A172 (cell line): ENCODE measurements around the gene STAT5B. TPM values are rescaled to one million over a fixed set of nuclear protein-coding genes. Genes with fewer than 3 reads are reported as not detected.

ENCODE experiments used
- DNase-seq: peaks from one replicate; pipeline ENCODE4 v3.0.0-alpha.2; 2015; ENCODE audit warnings: low spot score
- total RNA-seq: library from RNA; depleted of rRNA; stranded (reverse); fragments of >200 nt; shearing (Covaris generic); gene quantifications from 2 replicates; pipeline ENCODE4 v1.2.3, GENCODE V29; 2014

Gene STAT5B
- total RNA-seq, 1 experiment from 2014 or later = 30.9 TPM

- no peak for DNase-seq
Measured at GRCh38 chr17:42180411-42180921, 95.7 kb downstream of the STAT5B start.

- no peak for DNase-seq
Measured at GRCh38 chr17:42179911-42180410, 96.2 kb downstream of the STAT5B start.

DNA sequence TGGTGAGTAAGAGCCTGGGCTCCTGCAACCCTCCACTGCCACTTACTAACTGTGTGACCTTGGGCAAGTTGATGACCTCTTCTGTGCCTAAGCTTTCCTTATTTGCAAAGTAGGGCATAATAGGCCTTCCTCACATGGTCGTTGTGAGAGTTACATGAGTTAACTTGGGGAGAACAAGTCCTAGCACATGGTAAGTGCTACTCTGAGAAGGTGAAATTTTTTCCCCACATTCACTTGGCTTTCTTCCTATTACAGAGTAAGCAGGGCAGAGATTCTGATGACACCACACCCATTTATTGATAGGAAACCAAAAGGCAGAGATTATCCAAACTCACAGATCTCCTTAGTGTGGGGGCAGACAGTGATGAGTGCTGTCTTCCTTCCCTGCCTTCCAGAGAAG is 96.9 kb downstream of the STAT5B start:
- DNase-seq = no peak

DNA sequence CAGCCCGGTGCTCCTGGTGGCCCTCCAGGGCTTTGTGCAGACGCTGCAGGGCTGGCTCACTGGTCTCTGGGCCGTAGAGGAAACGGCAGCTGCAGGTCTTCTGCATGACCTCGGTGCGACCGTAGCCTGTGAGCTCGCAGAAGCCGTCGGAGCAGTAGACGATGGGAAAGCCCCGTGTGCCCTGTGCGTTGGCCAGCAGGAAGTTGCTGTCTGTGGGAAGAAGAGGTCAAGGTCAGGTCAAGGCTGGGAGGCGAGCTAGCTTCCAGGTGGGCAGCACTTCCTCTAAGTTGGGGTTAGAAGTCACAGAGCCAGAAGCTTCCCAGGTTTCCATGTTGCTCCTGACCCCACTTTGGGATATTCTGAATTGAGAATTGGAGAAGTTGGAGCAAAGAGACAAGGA is 97.4 kb downstream of the STAT5B start:
- DNase-seq = peak; percentile 39

GRCh38 chr17:42177684-42178083 is 98.5 kb downstream of the STAT5B start:
- DNase-seq = no peak

DNA sequence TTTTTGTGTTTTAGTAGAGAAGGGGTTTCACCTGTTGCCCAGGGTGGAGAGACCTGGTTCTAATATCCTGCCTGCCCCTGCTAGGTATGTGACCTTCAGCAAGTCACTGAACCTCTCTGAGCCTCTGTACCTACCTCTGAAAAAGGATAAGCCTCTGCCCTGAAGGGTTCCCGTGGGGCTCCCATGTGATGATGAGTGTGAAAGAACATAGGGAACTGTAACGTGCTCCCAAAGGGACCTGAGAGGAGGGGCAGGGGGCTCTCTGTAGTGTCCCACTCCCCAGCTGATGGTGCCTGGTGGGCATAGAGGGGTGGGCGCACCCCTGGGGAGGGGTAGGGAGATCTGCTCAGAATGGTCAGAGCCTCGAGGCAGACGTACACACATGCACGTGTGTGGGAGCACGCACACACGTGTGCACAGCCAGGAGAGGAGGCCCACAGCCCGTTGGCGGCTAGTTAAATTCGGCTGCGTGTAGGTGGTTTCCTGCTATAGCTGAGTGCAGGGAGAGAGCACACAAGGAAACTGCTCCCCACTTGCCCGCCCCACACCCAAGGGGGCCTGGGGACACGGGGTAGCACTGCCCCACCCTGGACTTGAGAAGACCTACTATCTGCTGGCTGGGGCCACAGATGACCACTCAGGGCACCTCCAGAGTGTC is 101.9 kb downstream of the STAT5B start:
- no peak for DNase-seq

DNA sequence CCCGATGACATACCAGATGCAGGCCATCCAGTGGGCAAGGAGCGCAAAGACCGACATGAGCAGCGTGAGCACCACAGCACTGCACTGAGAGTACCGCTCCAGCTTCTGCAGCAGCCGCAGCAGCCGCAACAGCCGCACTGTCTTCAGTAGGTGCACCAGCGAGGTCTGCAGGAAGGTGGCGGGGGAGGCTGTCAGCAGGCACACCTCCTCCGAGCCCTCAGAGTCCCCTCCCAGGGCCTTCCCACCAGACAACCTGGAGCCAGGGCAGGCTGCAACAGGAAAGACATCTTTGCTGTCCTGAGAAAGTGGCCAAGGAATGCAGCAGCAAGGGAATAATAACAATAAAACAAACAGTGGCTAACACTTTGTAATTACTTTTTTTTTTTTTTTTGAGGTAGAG is 104.4 kb downstream of the STAT5B start:
- DNase-seq = no peak

- DNase-seq = no peak
Measured at GRCh38 chr17:42169351-42169750, 106.8 kb downstream of the STAT5B start.

GRCh38 chr17:42167807-42168206 is 108.4 kb downstream of the STAT5B start:
- no peak for DNase-seq

DNA sequence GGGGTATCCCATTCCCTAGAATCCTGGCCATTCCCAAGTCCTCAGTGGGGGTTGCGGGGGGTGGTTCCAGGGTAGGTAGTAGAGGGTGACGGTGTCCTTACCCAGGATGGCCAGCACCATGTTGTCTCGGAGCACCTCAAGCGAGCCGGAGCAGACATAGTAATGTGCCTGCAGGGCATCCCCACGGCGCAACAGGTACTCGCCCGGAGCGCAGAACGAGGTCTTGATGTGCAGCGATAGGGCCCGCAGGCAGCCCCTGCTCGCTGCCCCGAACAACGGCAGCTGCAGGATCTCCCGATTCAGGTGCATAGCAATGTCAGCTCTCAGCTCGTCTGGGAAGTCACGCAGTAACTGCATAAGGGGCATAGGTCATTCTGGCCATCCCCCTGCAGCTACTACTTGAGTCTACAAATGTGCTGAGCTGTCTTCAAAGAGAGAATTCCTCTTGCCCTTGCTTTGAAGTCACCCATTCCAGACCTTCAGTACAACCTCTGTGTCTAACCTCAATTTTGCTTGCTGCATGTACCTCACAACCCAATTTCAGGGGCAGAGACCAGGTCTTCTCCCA is 109.9 kb downstream of the STAT5B start:
- no peak for DNase-seq

DNA sequence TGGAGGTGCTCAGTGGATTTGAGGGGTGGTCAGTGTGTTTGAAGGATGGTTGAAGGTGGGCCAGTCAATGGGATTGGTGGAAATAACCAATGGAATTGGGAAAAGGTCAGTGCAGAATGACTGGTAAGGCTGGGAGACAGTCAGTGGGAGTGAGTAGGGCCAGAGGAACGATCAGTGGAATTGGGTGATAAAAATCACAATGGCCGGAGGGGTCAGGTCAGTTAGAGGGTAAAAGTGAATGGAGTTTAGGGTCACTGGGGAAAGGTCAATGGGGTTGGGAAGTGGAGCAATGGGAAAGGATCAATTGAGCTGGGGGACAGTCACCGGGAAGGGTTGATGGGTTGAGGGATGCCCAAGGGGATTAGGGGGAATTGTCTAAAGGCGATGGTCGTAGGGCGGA is 110.4 kb downstream of the STAT5B start:
- no peak for DNase-seq

DNA sequence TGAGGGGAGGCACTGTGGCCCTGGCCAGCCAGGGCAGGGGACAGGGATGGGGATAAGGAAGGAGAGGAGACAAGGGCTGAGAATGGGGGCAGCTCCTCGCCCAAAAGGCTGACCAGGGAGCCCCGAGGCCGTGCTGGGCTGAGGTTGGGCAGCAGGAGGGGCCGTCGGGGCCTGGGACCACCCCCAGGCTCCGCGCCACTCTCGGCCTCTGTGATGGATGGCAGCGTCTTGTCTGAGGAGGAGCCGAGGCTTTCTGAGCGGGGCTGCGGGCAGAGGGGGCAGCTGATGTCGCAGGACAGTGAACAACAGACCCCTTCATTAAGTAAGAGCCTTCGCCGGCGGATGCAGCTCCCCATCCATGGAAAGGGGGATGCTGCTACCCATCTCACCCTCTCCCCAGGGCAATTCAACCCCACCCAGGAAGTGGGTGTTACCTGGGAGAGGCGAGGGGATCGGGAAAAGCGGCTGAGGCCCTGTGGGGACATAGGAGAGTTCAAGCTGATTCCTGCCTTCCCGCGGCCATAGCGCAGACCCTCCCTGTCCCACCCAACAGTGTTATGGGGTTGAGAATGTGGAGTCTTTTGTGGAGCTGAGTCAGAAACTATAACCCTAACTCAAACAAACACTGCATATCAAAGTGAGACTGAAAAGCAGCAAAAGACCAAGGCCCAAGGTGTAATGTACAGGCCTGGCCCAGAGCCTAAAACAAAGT is 112.3 kb downstream of the STAT5B start:
- no peak for DNase-seq

DNA sequence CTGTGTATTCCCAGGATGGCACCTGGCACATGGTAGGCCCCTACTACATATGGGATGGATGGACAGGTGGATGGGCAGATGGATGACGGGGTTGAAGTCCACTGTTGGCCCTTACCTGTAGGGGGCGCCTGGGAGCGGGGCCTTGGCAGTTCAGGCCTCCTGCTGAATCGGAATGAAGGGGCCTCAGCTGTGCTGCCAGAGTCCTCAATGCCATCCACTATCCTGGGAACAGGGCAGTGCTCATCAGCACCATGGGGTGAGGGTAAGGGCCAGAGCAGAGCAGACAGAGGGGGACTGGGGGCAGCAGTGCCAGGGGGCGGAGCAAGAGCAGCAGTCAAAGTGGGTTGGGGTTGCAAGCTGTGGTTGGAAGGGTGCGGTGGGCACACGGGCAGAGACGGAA is 113.1 kb downstream of the STAT5B start:
- DNase-seq = no peak

GRCh38 chr17:42160531-42160910 is 115.7 kb downstream of the STAT5B start:
- no peak for DNase-seq

DNA sequence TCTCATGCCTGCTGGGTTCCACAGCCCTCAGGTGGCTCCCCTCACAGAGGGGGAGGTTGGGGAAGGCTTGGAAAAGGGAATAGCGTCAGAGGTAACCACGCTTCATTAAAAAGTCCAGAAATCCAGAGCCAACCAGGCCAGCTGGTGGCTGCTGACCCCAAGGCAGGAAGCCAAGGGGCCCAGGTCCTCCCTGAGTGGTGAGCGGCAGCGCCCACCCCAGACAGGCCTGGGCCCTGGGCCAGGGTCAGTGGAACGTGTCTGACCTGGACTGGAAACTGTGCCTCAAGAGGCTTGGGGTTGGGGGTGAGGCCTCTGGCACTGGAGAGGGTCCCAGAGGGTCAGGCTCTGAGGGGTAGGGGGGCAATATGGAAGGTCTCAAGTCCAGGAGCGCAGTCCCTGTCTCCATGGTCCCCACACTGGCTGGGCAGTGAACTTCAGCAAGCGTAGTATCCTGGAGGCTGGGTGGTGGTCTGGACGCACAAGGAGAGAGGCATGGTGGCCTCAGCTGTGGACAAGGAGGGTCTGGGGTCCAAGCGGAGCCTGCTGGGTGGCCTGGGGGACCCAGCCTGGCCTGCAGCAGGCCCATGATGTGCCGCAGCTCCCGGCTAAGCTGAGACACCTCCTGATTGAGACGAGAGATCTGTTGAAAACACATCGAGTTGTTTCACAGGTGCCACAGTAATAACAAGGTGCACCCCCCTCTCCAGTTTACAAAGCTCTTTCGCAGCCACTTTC is 116.2 kb downstream of the STAT5B start:
- no peak for DNase-seq

- DNase-seq = no peak
Measured at GRCh38 chr17:42155614-42156045, 120.6 kb downstream of the STAT5B start.

GRCh38 chr17:42153919-42154742 is 122.1 kb downstream of the STAT5B start:
- no peak for DNase-seq
